Spinal cord (tissue), 10 donors: Measurements from ENCODE around the gene GRK2. TPM values are rescaled to one million over a fixed set of nuclear protein-coding genes. Genes with fewer than 3 reads are reported as not detected.
"Not testable (repeated sequence)": the region's sequence is repeated elsewhere in the genome, so short reads cannot be mapped to it uniquely, and the experiment has no call there.

ENCODE experiments used
- DNase-seq, 6 donors: peaks; one replicate each; pipeline versions ENCODE4 v3.0.0 to v3.0.0-alpha.2; 2013 to 2015; ENCODE audit warnings: low spot score in 6 of 6, low read depth in 4 of 6
- H3K27ac ChIP-seq: one replicate; pipeline ENCODE4 v1.5.1; 2013; ENCODE audit warnings: low read depth, low read length, control low read depth
- H3K27me3 ChIP-seq: one replicate; pipeline ENCODE4 v1.6.1; 2013; ENCODE audit warnings: low read length; ENCODE audit not compliant: control insufficient read depth, insufficient read depth
- H3K36me3 ChIP-seq: one replicate; pipeline ENCODE4 v1.6.1; 2013; ENCODE audit warnings: low read length; ENCODE audit not compliant: control insufficient read depth, insufficient read depth
- H3K4me1 ChIP-seq: one replicate; pipeline ENCODE4 v1.6.1; 2013; ENCODE audit warnings: low read length; ENCODE audit not compliant: control insufficient read depth, insufficient read depth
- H3K4me3 ChIP-seq: one replicate; pipeline ENCODE4 v1.5.1; 2013; ENCODE audit warnings: low read depth, low read length, control low read depth
- H3K9me3 ChIP-seq: one replicate; pipeline ENCODE4 v1.6.1; 2013; ENCODE audit warnings: low read length; ENCODE audit not compliant: control insufficient read depth, insufficient read depth
- WGBS: methylation state at CpG from one replicate; pipeline ENCODE4 v1.1.5; 2013; ENCODE audit warnings: missing lambda C conversion rate; ENCODE audit not compliant: insufficient coverage; 5-methylcytosine and 5-hydroxymethylcytosine counted together
- long read RNA-seq, 4 donors: transcript quantifications; one replicate each; lab custom pipeline, GENCODE V29; 2026
- polyA plus RNA-seq, 2 donors: library from polyadenylated mRNA; unstranded; fragments of 120-200 nt; gene quantifications; one replicate each; pipeline ENCODE4 v1.2.1, GENCODE V29; 2013; ENCODE audit not compliant: insufficient read length in 2 of 2
- total RNA-seq, 2 donors: library from RNA; depleted of rRNA in 1 of 2; stranded (reverse); fragments of 120-200 nt in 1 of 2; fragments of >200 nt in 1 of 2; gene quantifications; one replicate each; pipeline versions ENCODE4 v1.2.3 to v1.2.4, GENCODE V29; 2013 to 2014
- donor health status: healthy.

GRK2 gene
- total RNA-seq (10 to 100 TPM; 44.6 to 44.9 TPM), polyA plus RNA-seq (100 to 1,000 TPM; 107 to 125 TPM)
- long read RNA-seq, donor 1, transcript GRK2-201 (21 exons, 3,466 nt): major isoform, 13 of 13 reads
- long read RNA-seq, donor 1, partial matches to known transcripts: 0 of 13 reads
- long read RNA-seq, donor 1, other reads (novel, unspliced or antisense): 0 of 13 reads
- long read RNA-seq, donor 2: 0 reads
- long read RNA-seq, donor 3, transcript GRK2-201 (21 exons, 3,466 nt): major isoform, 5 of 6 reads
- long read RNA-seq, donor 3, partial matches to known transcripts: 0 of 6 reads
- long read RNA-seq, donor 3, other reads (novel, unspliced or antisense): 0 of 6 reads
- long read RNA-seq, donor 4, transcript GRK2-201 (21 exons, 3,466 nt): major isoform, 6 of 6 reads
- long read RNA-seq, donor 4, partial matches to known transcripts: 0 of 6 reads
- long read RNA-seq, donor 4, other reads (novel, unspliced or antisense): 0 of 6 reads

DNA sequence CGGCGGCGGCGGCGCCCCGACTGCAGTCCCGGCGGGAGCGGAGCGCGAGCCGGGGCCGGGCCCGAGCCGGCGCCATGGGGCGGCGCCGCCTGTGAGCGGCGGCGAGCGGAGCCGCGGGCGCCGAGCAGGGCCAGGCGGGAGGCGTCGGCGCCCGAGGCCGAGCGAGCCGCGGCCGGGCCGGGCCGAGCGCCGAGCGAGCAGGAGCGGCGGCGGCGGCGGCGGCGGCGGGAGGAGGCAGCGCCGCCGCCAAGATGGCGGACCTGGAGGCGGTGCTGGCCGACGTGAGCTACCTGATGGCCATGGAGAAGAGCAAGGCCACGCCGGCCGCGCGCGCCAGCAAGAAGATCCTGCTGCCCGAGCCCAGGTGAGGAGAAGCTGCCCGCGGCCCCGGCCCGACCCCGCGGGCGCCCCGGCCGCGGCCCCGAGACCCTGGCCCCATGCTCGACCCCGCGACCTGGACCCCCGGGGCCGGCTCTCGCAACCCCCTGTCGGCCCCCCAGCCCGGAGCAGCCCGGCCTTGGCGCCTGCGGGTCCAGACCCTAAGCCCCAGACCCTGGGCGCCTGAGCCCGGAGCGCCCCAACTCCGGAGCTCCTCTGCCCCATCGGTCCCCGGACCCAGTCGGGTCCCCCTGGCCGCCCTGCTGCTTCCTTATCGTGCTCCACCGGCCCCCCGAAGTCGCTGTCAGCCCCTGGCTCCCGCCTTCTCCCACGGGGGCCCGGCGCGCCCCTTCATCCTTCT, at the start of gene GRK2:
TSS of gene GRK2 (plus strand) at position 25 of the 739 bp plus-strand sequence. CDS start at position 252, 227 bp downstream.
- Histone ChIP-seq H3K27me3 (no peaks in the 10 kb centered on the region), H3K4me3 (peak within 1 kb of the TSS; percentile 70), H3K4me1 (peaks cover 72% of the 10 kb centered on the region), H3K36me3 (peaks cover 31% of the 10 kb centered on the region), H3K9me3 (no peaks in the 10 kb centered on the region), H3K27ac (peak within 1 kb of the TSS; percentile 45)
- WGBS: 0% methylated on average over 103 of the region's 103 CpGs
- DNase-seq: peak in 2 of 6 donors; percentile 71 to 74

DNA sequence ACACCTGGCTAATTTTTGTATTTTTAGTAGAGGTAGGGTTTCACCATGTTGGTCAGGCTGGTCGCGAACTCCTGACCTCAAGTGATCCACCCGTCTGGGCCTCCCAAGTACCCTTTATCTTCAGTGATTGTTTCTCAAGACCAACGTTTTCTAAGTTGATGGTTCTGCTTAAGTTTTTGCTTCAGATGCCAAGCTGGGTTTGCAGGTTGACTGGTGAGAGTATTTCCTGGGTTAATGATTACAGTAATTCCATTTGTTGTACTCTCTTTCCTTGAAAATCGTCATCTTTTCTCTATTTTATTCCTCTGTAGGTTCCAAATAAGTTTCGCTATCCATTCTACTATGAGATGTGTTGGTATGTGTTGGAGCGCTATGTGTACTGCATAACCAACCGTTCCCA, 38.5 kb upstream of the GRK2 start:
- Histone ChIP-seq H3K36me3 (peaks cover 58% of the 10 kb centered on the region), H3K4me3 (no peak overlapping the region), H3K27me3 (no peaks in the 10 kb centered on the region), H3K9me3 (no peaks in the 10 kb centered on the region), H3K27ac (no peak overlapping the region), H3K4me1 (no peaks in the 10 kb centered on the region)
- no peak for DNase-seq
- WGBS: no CpG with 5 or more reads among the region's 8 CpGs

DNA sequence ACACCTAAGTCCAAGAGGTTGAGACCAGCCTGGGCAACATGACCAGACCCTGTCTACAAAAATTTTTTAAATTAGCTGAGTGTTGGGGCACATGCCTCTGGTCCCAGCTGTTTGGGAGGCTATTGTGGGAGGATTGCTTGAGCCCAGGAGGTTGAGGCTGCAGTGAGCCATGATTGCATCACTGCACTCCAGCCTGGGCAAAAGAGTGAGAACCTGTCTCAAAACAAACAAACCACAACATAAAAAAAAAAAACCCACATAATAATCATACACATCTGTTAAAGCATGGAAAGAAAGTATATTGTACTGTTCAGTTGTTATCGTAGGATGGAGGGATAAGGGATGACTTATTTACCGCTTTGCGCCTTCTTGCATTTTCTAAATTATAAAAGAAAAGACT, 35.9 kb upstream of the GRK2 start:
- Histone ChIP-seq H3K36me3 (peaks cover 52% of the 10 kb centered on the region), H3K4me3 (no peak overlapping the region), H3K27ac (no peak overlapping the region), H3K9me3 (no peaks in the 10 kb centered on the region), H3K4me1 (no peaks in the 10 kb centered on the region), H3K27me3 (no peaks in the 10 kb centered on the region)
- WGBS: no CpG with 5 or more reads among the region's 3 CpGs
- no peak for DNase-seq

DNA sequence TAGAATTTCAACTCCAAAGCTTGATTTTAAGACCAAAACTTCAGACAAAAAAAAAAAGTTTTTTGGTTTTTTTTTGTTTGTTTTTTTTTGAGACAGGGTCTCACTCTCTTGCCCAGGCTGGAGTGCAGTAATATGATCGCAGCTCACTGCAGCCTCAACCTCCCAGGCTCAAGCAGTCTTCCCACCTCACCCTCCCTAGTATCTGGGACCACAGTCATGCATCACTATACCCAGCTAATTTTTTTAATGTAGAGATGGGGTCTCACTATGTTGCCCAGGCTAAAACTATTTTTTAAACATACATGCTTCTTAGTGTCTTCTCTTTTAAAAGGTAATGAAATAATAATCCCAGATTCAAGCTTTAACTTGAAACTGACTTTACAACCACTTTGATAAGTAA, 35.4 kb upstream of the GRK2 start:
- peaks cover 52% of the 10 kb centered on the region for H3K36me3 ChIP-seq
- no peak overlapping the region for H3K4me3 ChIP-seq
- DNase-seq: no peak
- WGBS: no CpG with 5 or more reads among the region's 1 CpG
- H3K9me3 ChIP-seq: no peaks in the 10 kb centered on the region
- no peak overlapping the region for H3K27ac ChIP-seq
- H3K4me1 ChIP-seq: no peaks in the 10 kb centered on the region
- no peaks in the 10 kb centered on the region for H3K27me3 ChIP-seq

DNA sequence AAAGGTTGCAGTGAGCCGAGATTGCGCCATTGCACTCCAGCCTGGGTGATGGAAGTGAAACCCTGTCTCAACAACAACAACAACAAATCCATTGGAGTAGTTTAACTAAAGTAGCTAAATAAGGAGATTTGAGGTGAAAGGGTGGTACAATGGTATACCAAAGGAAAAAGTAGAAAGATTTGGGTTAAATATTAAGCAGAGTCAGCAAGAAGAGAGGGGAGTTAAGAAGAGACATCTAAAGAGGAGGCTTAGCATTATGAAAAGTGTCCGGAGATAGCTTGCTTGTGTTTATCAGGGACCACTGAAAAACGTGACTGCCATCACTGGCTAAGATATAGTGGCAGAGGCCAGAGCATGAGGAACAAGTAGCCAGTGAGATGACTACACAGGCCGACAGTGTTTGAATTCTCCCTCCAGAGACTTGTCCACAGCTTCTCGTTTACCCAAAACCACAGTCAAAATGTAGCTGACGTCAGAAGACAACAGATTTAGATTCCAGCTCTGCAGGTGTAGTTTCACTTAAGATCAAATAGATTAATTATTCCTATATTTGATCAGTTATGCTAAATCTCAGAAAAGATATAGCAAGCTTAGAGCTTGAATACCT, 32.6 kb upstream of the GRK2 start:
- Histone ChIP-seq H3K4me1 (peaks cover under 1% of the 10 kb centered on the region), H3K9me3 (no peaks in the 10 kb centered on the region), H3K4me3 (no peak overlapping the region), H3K27me3 (no peaks in the 10 kb centered on the region), H3K36me3 (peaks cover 41% of the 10 kb centered on the region), H3K27ac (no peak overlapping the region)
- no peak for DNase-seq
- WGBS: 86% methylated on average over 3 of the region's 7 CpGs

DNA sequence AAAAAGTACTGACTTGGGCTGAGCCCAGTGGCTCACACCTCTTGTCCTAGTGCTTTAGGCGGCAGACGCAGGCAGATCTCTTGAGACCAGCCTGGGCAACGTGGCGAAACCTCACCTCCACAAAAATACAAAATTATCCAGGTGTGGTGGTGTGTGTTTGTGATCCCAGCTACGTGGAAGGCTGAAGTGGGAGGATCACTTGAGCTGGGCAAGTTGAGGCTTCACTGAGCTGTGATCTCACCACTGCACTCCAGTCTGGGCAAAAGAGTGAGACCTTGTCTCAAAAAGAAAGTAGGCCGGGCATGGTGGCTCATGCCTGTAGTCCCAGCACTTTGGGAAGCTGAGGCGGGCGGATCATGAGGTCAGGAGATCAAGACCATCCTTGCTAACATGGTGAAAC, 31.7 kb upstream of the GRK2 start:
- peaks cover 36% of the 10 kb centered on the region for H3K36me3 ChIP-seq
- H3K4me1 ChIP-seq, DNase-seq, H3K9me3 ChIP-seq, H3K27ac ChIP-seq, H3K27me3 ChIP-seq, H3K4me3 ChIP-seq: not testable (repeated sequence)
- 100% methylated on average over 3 of the region's 8 CpGs for WGBS

DNA sequence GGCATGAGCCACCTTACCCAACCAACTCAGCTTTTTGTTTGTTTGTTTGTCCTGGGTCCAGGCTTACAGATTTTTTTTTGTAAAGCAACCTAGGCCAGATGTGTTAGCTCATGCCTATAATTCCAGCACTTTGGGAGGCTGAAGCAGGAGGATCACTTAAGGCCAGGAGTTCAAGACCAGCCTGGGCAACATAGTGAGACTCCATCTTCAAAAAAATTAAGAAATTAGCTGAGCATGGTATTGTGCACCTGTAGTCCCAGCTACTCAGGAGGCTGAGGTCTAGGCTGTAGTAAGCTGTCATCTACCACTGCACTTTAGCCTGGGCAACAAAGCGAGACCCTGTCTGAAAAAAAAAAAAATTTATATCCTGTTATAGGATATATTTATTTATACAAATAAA, 28.7 kb upstream of the GRK2 start:
- peaks cover 29% of the 10 kb centered on the region for H3K4me1 ChIP-seq
- no CpG with 5 or more reads among the region's 1 CpG for WGBS
- H3K9me3 ChIP-seq: no peaks in the 10 kb centered on the region
- peaks cover 20% of the 10 kb centered on the region for H3K36me3 ChIP-seq
- H3K27ac ChIP-seq: no peak overlapping the region
- DNase-seq: no peak
- H3K27me3 ChIP-seq: no peaks in the 10 kb centered on the region
- no peak overlapping the region for H3K4me3 ChIP-seq

DNA sequence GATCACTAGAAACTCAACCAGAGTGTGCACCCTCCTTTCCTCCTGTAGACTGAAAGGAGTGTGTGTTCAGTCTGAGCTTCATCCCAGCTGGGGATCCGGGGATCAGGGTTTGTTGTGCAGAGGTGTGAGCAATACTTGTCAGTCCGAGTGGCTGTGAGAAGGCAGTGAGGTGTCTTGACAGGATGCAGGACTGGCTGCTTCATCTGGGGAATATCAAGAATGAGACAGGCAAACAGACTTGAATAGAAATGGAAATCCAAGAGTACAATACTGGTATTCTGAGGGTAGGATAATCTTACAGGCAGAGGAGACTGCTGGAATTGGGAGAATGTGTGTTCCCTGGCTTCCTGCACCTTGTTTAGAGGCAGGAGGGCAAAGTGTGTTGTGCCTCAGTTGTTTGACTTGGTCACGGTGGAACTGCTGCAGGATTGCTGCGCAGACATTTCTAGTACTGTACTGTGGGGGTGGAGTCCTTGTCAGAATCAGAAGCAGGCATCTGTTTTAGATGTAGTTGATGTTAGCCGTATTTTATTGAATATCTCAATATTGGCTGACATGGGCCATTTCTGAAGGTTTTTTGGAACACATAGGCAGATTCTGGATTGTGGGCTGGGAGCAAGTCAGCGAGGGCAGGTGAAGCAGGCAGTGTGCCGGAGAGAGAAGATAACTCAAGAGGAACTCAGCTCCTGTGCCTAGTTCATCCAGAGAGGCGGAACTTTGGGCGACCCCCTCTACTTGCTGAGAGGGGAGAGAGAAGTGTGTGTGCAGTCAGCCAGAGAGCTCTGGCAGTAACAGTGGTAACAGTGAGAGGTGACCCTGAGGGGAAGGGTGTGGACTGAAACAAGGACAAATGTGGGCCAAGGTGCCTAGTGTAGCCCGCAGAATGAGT, 27.1 kb upstream of the GRK2 start:
- Histone ChIP-seq H3K4me3 (peak overlapping the region; percentile 86), H3K27ac (peak overlapping the region; percentile 95), H3K36me3 (peaks cover 17% of the 10 kb centered on the region), H3K4me1 (peaks cover 29% of the 10 kb centered on the region), H3K9me3 (no peaks in the 10 kb centered on the region), H3K27me3 (no peaks in the 10 kb centered on the region)
- 10% methylated on average over 9 of the region's 10 CpGs for WGBS
- DNase-seq: no peak
